ENCODE results near the gene RUFY1. TPM values are rescaled to one million over a fixed set of nuclear protein-coding genes. Genes with fewer than 3 reads are reported as not detected.

Gene RUFY1
- total and polyA plus RNA-seq, 2 of the 13 experiments (the other 11 are each of a cell fraction or from before 2014, with no cell fraction given): 19.9 to 31.9 TPM

GRCh38 chr5:179599566-179599965 lies 49.2 kb downstream of the RUFY1 start (continued):
- TF ChIP-seq TAF15 (IDR thresholded peaks at IDR 0.05; ENCODE audit: low read depth, low read length, poor library complexity, severe bottlenecking): no peak

GRCh38 chr5:179599973-179600372 lies 49.6 kb downstream of the RUFY1 start:
- ATAC-seq (no peak), DNase-seq (ENCODE audit: low spot score) (no peak), FAIRE-seq (no peak)
- Histone ChIP-seq H3K4me2 (ENCODE audit: low read depth, low read length) (no peak overlapping the region), H3K27me3 (ENCODE audit: control insufficient read depth in 1 of 2, insufficient read depth in 2 of 2, low read length in 2 of 2) (no peaks in the 10 kb centered on the region), H2AFZ (ENCODE audit: low read length) (no peak overlapping the region), H3K4me3 (replicated peaks in 1 of 3; ENCODE audit: insufficient read depth in 1 of 3, low read depth in 2 of 3, low read length in 3 of 3) (no peak overlapping the region), H4K20me1 (ENCODE audit: insufficient read depth, low read length) (no peaks in the 10 kb centered on the region), H3K27ac (ENCODE audit: extremely low read length, insufficient read depth, low read length) (no peak overlapping the region), H3K36me3 (replicated peaks in 1 of 2; ENCODE audit: control insufficient read depth in 1 of 2, insufficient read depth in 2 of 2, low read length in 2 of 2) (peaks cover 23 to 49% of the 10 kb centered on the region in 2 experiments), H3K79me2 (ENCODE audit: insufficient read depth, low read length) (no peaks in the 10 kb centered on the region), H3K4me1 (ENCODE audit: insufficient read depth, low read length) (no peaks in the 10 kb centered on the region), H3K9me3 (ENCODE audit: low read length) (no peaks in the 10 kb centered on the region), H3K9ac (ENCODE audit: insufficient read depth, low read depth, low read length) (no peak overlapping the region)
- no peak for TF ChIP-seq SIX4 (CRISPR knock-in tag; IDR thresholded peaks at IDR 0.05)
- TF ChIP-seq ZNF543 (CRISPR knock-in tag; IDR thresholded peaks at IDR 0.05): no peak
- no peak for TF ChIP-seq SIX1 (CRISPR knock-in tag; IDR thresholded peaks at IDR 0.05; ENCODE audit: borderline replicate concordance)
- TF ChIP-seq NBN (conservative IDR thresholded peaks at IDR 0.05): no peak
- no peak for TF ChIP-seq ZNF597 (CRISPR knock-in tag; IDR thresholded peaks at IDR 0.05)
- TF ChIP-seq CREB1 (IDR thresholded peaks at IDR 0.05): no peak
- no peak for TF ChIP-seq CREB1 (CRISPR knock-in tag; IDR thresholded peaks at IDR 0.05)
- no peak for TF ChIP-seq CBFB (CRISPR knock-in tag; IDR thresholded peaks at IDR 0.05)
- no peak for TF ChIP-seq JDP2 (CRISPR knock-in tag; IDR thresholded peaks at IDR 0.05; ENCODE audit: borderline replicate concordance)
- no peak for TF ChIP-seq ZBTB40 (IDR thresholded peaks at IDR 0.05)
- TF ChIP-seq ZBTB40 (CRISPR knock-in tag; IDR thresholded peaks at IDR 0.05): no peak
- TF ChIP-seq HDAC2 (CRISPR knock-in tag; IDR thresholded peaks at IDR 0.05): no peak
- TF ChIP-seq FOXM1 (CRISPR knock-in tag; IDR thresholded peaks at IDR 0.05): no peak
- WGBS (ENCODE audit: low lambda C conversion rate): 92% methylated on average over 6 of the region's 9 CpGs
- ChIA-PET CTCF (ENCODE audit: low intra/inter-chr PET ratio, low total read pairs) (no interaction called here), POLR2A (interaction anchor here (0.8 to 1.4 kb wide), 2 partner anchors 9 to 24 kb away, joined by 3 to 5 read pairs; partner anchors contain the start of gene HNRNPH1)
- intact Hi-C loops (cut with micrococcal nuclease; ENCODE audit: unreplicated experiment) (no loop called here), in situ Hi-C loops (cut with HindIII; ENCODE audit: extremely low pct_ligation_motif_present, low pct_unique_long_range_greater_than_20kb) (no loop called here)
- no TSS peak for BruUV-seq (replicated peaks)
